Stimulated activated CD4-positive, alpha-beta T cell treated with anti-CD3 and anti-CD28 coated beads, Interleukin-2, amount 100 ng/mL, for 48 hours (primary cell): ENCODE results near the gene CAMTA1.

Source experiments
- DNase-seq, 2 donors: peaks; one replicate each; pipeline ENCODE4 v3.0.0-alpha.2; 2020

The CAMTA1 gene

GRCh38 chr1:7047866-7048265, 262.6 kb downstream of the CAMTA1 start:
- no peak for DNase-seq

GRCh38 chr1:7048395-7048794, 263.1 kb downstream of the CAMTA1 start:
- DNase-seq, result no peak

DNA sequence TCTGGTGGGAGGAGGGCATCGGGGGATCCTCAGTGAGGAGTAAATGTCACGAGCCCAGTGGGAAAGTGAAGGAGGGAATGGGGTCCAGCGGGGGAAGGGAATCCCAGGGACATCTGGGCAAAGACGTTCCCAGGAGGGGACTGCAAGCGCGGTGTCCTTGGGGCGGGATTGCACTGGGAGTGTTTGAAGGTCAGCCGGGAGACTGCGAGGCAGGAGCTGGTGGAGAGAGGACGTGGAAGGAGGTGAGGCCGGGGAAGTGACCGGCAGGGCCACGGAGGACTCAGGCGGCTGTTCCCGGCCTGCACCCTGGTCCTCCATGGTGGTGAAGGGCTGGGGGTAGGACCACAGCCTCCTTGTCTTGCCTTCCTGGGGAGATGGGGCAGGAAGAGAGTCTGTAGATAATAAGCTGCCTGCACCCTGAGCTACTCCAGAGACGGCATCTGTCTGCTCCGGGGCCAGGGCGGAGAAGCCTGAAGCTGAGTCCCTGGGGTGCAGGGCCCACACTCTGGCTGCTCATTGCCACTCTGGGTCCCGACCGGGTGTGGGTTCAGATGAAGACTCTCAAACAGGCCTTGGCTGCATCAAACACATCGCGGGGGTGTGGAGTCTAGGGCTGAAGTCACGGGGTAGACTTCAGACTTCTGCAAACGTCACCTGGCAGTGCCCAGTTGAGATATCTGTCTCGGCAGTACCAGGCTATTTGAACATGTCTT, 264.8 kb downstream of the CAMTA1 start:
- no peak for DNase-seq

GRCh38 chr1:7050751-7051665, 265.8 kb downstream of the CAMTA1 start:
- no peak for DNase-seq

DNA sequence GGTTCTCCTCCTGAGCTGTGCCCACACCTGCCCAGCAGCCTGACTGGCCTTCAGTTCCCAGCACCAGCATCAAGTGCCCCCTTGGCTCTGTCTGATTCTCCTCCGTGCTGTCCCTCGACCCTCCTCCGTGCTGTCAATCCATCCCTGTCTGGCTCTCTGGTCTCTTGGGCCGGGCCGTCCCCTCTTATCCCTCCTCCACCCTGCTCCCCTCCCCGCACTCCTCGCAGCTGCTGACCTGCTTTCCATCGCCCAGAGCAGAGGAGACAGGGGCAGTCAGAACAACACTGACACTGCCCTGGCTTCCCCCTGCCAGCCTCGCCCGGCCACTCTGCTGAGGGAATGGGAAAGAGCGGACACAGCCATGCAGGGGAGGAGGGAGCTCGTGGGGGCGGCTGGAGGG, 267.4 kb downstream of the CAMTA1 start:
- DNase-seq, result no peak

- DNase-seq, result no peak
Observed at GRCh38 chr1:7060745-7061144, 275.5 kb downstream of the CAMTA1 start.

DNA sequence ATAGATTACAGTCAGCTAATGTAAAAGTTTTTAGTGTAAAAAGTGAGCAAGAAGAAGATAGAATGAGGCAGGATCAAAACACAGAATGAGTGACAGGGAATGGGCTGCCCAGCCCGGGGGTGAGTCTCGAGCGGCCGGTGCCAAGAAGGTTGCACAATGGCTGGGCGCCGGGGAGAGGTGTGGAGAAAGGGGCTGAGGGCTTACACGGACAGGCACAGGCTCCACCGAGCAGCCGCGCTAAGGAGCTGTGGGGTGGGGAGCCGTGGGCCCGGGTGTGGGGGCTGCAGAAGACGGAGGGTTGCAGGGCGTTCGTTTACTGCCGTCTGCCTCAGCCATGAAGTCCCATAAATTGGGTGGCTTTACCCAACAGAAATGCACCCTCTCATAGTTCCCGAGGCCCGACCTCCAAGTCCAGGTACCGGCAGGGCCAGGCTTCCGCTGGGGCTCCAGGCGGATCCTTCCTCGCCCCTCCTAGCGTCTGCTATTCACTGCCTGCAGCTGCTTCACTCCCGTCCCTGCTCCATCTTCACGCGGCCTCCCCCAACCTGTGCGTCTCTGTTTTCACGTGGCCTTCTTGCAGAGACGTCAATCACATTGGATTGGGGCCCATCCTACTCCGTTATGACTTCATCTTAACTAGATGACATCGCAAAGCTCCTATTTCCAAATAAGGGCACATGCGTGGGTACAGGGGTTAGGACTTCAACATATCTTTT, 277.2 kb downstream of the CAMTA1 start:
- no peak for DNase-seq

GRCh38 chr1:7063981-7064380, 278.7 kb downstream of the CAMTA1 start:
- no peak for DNase-seq

DNA sequence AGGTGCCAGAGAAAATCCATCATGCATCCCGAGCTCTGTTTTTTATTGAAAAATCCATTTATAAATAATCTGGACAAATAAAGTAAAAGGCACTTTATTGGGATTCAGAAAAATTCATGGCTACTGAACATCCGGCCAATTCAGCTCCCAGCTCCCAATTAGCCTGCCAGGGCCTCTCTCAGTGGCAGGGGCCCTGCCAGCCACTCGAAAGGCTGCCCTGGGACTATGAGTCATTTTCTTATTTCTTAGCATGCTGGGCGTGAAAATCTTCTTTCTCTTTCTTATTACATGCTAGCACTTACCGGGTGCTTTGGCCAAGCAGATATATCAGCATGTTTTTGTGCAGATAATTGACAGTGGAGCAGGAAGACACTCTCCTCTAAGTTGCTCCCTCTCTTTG, 283.3 kb downstream of the CAMTA1 start:
- DNase-seq, result no peak

GRCh38 chr1:7069931-7070330, 284.7 kb downstream of the CAMTA1 start:
- no peak for DNase-seq

GRCh38 chr1:7070389-7071029, 285.3 kb downstream of the CAMTA1 start:
- DNase-seq, result peak; percentile 36 to 43

DNA sequence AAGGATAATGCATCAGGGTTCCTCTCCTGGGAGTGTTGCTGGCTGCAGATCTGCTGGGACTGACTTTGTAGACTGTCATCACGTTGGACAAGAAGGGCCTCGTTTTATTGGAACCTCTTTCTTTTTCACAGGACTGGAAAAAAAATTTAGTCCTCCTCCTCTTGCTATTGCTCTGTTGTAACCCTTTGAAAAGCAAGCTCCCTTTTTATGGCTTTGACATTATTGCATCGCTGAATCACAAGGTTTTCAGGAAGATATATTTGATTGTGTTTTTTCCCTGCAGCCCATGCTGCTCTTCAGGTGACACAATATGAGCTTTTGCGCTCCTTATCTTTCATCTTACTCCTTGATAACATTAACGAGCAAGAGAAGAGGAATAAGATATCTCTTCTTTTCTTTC, 290.9 kb downstream of the CAMTA1 start:
- DNase-seq, result no peak

DNA sequence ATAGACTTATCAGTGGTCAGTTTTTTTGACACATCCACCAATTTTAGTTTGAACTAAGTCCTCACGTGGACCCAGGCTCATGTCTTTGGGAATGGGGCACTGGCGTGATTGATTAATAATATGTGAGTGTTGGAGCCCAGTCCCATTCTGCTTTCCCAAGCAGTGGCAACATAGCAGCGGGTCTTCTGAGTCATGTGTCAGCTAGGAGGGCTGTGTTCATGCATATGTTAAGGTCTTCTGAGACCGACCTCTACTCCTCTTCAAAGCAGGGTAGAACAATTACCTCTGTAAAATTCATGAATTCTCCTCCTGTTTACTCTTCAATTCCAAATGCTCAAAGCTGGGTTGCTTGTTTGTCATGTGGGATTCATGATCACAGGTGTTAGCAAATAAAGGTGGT, 291.3 kb downstream of the CAMTA1 start:
- no peak for DNase-seq

DNA sequence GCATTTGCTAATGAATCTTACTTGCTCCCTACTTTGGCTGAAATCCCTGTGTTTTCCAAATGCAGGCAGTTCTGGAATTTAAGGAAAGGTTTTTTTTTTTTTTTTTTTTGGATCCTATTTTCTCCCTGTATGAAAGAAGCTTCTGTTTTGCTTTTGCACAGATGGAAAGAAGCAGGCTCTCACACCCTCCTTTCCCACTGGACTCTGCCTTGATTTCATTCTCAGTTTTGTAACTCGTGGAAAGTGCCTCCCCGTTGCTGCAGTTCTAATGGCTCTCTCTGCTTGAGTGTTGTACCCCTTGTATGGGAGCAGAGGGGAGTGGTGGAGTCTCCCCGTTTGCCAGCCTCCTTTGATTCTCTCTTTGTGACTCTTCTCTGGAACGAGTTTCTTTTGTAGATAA, 291.9 kb downstream of the CAMTA1 start:
- DNase-seq, result no peak

DNA sequence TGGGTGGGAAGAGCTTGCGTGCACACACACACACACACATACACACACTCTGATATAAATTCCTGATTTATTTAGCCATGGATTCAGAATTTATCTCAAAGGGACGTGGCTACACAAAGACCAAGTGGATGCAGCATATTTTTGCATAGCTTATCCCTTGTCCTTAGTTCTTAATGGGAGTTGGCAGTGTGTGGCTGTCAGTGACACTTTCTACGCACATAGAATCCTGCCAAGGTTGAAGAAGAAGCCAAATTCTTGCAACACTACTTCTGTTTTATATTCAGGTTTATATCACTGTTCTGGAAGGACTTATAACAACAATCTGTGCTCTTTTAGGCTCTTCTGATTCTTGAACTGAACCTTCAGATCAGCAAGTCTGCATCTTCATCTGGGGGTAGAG, 292.7 kb downstream of the CAMTA1 start:
- no peak for DNase-seq

- DNase-seq, result no peak
Observed at GRCh38 chr1:7079637-7080036, 294.4 kb downstream of the CAMTA1 start.

GRCh38 chr1:7084232-7084894, 299.1 kb downstream of the CAMTA1 start:
- DNase-seq, result no peak

- no peak for DNase-seq
Observed at GRCh38 chr1:7085521-7085920, 300.3 kb downstream of the CAMTA1 start.

- DNase-seq, result no peak
Observed at GRCh38 chr1:7086106-7086505, 300.9 kb downstream of the CAMTA1 start.

DNA sequence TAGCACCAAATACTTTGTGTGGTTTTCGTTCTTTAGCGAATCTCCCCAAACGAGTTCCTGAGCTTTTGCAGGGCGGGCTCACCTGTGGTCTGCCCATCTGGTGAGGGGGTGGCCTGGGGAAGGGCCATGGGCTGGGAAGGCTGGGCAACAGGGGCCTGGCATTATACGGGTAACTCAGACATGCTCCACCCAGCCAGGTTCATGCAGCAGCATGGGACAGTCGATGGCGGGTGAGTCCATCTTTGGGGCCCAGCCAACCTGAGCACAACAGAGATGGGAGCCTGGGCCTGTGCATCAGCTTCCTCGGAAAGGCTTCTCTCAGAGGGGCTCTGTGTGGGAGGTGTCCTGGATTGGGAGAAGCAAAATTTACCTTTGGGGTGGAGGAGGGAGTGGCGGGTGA, 302.6 kb downstream of the CAMTA1 start:
- DNase-seq, result no peak

GRCh38 chr1:7089497-7089896, 304.2 kb downstream of the CAMTA1 start:
- DNase-seq, result no peak

DNA sequence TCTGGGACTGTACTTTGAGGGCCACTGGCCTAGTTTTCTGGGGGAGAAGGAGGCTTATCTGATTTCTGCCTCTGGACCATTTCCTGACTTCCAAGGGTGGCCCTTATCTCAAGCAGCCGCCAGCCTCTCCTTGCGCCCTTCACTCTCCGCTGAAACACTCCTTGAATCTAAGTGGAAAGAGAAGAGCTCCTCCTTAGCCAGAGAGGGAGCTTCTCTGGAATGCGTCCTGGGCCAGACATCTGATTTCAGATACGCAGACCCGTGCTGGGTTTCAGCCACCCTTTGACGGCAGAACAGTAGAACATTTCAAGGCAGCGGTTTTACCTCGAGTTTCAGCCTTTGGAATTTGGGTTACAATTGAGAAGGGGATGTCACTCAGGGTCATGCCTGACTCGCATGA, 308.0 kb downstream of the CAMTA1 start:
- DNase-seq, result no peak

GRCh38 chr1:7094086-7094485, 308.8 kb downstream of the CAMTA1 start:
- DNase-seq, result no peak
